IPS-NIHi7 (cell line): ENCODE results near the gene C19orf38.

ENCODE experiments used
- DNase-seq: peaks from one replicate; pipeline ENCODE4 v3.0.0; 2012; ENCODE audit warnings: mixed read lengths; ENCODE audit errors: extremely low spot score

Gene C19orf38, protein sequence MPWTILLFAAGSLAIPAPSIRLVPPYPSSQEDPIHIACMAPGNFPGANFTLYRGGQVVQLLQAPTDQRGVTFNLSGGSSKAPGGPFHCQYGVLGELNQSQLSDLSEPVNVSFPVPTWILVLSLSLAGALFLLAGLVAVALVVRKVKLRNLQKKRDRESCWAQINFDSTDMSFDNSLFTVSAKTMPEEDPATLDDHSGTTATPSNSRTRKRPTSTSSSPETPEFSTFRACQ

DNA sequence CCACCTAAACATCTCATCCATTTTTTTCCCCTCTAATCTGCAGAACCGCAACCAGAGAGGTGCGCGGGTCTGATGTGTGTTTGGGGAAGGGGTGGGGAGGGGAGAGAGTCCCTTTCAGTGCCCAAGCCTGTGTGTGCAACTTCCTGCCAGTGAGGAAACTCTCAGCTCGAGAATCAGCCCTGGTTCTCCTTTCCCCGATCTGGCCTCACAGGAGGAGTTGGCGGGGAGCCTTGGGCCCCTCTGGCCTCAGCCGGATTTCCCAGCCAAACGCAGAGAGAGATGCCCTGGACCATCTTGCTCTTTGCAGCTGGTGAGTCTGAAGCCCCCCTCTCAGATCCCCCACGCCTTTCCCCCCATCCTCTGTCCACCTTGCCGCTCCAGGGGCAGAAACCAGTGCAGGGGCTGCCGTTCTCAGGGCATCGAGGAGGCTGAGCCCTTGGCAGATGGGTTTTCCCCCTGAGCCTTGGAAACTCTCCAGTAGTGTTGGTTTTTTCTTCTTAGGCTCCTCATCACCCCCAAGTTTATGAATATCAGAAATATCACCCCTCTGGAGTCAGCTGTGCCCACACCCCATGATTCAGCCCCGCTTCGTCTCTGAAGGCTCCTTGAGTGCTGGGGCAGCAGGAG, at the start of gene C19orf38:
Gene C19orf38 (plus strand): TSS at position 186 of the 627 bp plus-strand sequence. CDS start 94 bp downstream, at position 280.
- no peak for DNase-seq

DNA sequence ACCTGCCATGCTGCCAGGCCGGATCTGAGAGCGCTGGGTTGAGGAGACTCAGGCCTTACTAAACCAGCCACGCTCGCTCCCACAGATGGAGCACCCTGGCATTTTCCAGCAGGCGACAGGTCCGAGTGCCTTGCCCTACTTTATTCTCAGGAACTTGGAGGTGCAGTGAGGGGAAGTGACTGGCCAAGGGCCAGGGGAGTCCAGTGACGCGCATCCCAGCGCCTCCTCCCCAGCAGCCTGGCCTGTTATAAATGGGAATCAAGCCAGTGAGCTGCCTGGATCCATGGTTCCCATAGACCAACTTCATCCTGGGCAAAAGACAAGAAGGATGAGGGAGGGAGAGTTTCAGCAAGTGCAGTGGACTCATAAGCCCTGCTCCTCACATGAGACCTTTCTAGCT, 47.7 kb upstream of the C19orf38 start:
- no peak for DNase-seq

DNA sequence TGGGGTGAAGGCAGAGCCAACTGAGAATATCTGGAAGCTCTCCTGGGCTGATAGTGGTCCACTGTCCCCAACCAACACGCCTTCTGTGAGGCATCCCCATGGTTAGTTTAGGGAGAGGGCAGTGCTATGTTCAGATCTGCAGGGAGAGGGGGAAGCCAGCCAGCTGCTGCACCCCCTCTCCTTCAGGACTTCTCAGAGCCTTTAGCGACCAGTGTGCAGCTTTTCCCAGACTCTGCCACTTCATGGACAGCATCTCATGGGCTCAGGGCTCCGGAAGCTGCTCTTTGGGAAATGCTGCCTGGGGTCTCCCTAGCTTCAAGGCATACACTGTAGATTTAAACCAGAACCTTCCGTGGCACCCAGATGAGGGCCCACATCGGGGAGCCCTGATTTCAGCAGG, 45.7 kb upstream of the C19orf38 start:
- DNase-seq: no peak

DNA sequence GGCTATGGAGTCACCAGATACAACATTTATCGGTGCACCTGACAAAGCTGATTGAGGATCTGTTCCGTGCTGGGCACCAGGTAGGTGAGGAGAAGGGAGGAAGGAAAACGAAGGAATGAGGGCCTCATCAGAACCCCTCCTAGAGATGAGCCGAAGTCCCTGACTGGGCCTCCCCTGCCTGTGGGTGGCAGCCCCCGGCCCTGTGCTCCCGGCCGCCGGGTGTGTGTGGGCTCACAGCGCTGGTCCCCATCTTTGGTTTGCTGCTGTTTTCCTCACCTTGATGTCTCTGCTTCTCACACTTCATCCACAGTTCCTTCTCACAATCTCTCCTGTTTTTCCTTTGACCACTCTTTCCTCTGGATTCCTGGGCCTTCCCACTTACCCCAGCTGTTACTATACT, 45.0 kb upstream of the C19orf38 start:
- no peak for DNase-seq

DNA sequence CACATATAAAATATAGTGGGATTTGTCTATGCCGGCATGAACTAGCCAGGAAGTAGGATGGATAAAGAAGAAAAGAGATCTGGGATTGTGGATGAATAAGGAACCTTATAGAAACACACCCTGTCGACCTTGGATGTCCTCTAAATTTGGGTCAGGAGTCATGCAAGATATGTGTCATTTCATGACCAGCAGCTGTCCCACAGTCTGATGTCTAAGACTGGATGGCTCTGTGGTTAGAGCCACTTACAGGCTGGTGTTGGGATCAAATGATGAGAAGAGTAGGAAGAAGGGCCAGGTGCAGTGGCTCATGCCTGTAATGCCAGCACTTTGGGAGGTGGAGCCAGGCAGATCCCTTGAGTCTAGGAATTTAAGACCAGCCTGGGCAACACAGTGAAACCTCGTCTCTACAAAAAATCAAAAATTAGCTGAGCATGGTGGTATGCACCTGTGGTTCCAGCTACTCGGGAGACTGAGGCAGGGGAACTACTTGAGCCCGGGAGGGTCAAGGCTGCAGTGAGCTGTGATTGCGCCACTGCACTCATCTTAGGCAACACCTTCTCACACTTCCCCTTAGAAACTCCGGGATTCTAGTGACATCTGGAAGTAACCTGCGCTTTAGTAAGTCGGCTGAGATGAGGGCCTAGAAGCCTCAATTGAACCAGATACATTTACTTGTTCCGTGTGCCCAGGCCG, 43.0 kb upstream of the C19orf38 start:
- no peak for DNase-seq

DNA sequence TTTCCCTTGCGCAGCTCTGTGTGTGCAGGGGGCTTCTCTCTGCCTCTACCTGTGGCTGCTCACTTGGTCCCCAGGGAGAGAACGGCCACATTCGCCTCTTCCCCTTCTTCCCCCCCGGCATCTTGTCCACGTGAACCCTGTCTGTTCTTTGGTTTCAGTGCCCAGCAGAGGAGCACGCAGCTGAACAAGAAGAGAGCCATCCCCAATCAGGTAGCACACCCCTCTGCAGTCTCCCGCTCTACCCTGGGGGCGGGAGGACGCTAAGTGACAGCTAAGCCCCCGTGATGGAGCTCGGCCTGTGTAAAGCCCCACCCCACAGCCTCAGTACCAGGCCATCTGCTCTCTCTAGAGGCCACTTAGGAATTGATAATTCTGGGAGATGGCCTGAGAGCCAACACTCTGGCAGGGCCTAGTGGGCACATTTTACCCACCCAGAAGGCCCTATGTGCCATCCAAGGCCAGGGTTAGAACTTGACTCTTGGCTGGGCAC, 42.4 kb upstream of the C19orf38 start:
- no peak for DNase-seq

DNA sequence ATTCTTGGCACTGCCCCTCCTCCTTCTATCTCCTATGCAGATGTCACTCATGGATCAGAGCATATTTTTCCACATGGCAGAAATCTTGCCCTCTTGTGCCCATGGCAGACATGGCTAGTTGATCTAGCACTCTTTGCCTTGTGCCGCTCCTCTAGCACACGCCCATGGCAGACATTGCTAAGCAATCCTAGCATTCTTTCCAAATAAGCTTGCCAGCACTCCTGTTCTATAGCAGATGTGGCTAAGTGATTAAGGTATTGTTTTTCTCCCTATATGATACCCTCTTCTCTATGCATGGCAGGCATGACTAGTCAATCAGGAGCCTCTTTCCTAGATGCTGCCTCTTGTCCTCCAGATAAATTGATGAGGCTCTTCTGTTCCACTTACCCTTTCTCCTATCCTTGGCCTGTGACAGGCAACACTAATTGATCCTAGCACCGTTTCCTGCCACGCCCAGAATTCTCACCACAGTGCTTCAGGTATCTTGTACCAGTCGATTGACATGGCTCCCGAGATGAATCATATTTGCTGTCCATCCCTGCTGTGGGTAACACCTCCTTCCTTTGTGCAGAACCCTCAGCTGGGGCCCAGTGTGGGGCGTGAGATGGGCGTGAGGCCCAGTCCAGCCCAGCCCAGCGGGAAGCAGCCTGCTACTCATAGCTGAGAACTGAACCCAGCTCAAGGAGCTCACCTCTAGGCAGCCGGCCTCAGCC, 39.1 kb upstream of the C19orf38 start:
- DNase-seq: no peak

DNA sequence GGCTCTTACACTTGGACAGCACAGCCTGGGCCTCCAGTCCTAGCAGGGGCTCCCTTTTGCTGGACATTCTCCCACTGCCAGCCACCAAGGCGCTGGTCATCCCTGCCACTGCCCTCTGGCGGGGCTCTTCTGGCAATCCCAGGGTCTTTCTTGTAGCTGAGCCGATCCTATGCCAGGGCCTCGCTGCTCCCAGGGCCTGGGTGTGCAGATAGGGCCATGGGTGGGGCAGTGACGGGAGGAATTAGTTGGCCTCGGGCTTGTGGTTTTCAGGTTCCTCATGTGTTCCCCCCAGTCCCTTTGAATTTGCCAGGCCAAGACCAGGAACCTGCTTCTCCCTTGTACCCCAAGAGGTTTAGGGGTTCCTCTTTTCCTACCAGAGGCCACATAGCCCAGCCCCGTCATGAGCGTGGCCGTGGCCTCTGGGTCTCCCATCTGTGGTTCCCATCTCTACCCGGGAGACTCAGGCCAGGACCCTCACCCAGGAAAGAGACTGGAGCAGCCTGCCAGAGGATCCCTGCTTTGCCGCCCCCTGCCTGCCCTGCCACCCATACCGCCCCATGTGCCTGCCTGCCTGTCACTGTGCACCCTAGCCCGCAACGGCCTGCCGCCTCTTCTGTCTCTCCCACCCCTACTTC, 38.4 kb upstream of the C19orf38 start:
- DNase-seq: no peak

DNA sequence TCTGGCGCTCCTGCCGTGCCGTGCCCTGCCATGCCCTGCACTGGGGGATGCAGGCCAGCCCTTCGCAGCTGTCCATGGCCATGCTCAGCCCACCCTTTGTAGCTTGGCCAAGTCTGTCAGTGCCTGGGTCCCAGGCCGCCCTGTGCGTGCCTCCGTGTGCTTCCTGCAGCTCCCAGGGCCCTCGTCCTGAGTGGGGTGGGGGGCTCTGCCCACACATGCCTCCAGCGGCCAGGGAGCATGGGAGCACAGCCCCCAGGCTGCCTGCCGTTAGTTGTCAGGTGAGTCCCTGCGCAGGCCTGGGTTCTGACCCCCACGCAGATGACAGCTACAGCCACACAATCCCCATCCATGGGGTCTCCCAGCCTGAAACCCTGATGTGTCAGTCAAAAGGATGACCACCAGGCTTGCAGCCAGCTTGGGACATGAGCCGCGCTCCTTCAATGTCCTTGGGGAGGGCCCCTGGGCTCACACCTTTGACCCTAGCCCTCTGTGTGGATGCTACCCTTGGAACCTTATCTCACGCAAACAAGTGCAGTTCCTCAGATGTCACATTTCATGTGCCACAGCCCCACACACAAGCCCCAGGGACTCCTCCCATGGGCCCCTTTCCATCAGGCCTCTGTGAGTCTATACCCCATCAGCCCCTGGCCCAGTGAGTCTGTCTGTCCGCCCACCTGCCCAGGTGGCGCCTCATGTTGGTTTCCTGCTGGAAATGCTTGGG, 36.7 kb upstream of the C19orf38 start:
- DNase-seq: no peak

DNA sequence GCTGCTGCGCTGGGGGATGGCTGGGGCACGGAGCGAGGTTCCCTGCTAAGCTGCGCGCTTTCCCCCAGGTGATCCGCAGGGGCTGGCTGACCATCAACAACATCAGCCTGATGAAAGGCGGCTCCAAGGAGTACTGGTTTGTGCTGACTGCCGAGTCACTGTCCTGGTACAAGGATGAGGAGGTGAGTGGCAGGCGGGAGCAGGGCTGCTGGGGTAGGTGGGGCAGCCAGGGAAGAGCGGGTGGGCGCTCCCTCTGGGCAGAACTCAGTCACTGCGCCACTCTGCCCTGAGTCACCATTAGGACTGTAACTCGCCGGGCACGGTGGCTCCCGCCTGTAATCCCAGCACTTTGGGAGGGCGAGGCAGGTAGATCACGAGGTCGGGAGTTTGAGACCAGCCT, 36.0 kb upstream of the C19orf38 start:
- no peak for DNase-seq

DNA sequence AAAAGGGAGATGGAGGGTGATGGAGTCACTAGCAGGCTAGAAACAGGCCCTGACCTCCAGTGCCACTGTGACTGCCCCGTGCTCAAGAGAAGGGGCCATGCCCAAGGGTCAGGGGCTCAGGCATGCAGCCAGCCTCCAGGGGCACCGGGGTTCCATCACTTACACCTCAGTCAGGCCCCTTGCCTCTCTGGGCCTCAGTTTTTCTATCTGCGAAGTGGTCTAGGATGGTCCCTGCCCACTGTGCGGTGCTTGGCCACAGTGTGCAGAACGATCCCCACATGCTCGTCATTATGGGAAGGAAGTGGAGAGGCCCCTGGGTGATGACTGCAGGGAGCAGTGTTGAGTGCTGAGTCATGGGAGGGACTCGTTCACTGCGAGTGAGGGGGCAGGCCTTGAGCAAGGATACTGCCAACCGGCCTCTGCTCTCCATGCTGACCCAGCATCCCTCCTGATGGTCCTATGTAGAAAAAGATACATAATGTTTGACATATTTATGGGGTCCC, 35.3 kb upstream of the C19orf38 start:
- DNase-seq: no peak

DNA sequence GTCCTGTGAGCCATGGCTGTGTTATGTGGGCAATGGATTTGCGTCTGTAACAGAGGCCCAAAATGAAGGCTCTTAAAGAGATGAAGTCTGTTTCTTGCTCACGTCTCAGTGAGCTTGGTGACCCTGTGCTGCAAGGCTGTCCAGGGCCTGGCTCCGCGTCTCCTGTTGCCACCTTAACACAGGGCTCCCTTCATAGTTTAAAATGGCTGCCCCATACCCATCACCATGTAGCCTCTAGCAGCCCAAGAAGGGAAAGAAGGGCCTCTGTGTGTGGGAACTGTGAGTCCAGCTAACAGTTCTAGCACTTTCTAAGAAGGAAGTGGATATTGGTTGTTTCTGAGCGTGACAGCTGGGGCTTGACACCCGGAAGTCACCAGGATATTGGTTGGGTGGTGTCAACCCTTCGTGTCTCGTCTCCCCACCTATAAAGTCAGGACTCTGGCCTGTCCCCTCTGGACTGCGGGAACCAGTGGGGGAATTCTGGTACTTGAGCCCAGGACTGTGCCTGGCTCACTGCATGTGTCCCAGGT, 33.1 kb upstream of the C19orf38 start:
- no peak for DNase-seq

DNA sequence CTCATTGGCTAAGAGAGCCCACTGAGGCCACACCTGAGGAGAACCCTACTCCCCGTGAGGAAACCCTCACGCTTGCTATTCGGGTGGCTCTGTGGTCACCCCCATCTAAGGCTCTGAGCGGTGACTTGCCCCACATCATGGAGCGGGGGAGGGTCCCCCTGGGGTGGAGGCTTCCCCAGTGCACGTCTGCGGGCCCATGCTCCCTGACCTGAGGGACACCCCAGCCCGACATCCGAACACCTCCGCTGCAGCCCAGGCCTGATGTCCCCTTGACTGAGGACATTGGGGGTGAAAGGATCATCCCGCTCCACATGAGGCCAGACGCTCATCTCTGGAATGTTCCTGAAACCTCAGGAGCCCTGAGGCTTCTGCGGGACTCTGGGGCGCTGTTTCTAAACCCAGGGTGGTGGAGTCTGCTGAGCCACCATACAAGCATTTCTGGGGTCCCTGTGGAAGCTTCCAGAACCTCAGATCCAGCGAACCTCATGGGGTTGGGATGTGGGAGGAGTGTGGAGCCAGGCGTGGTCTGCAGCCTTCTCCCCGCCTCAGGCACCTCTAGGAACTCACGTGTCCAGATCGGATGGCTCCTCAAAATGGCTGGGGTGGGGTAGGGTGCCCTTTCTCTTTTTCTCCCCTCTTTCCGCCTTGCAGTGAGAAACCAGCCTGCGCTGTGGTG, 32.1 kb upstream of the C19orf38 start:
- no peak for DNase-seq

DNA sequence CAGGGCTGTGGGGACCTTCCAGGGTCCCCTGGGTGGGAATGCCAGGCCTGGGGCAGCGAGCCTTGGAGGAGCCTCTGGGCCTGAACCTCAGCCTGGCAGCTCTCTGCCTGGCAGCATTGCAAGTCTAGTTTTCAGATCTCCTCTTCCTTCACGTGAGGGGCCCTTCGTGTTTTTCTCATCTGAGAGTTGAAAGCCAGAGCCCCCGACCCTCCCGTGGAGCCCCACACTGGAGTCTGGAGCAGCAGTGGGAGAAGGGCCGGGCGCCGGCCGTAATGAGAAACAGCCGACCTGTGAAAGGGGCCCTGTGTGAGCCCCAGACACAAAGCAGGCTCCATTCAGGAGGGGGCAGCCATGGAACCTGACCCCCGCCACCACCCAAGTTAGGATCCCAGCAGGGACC, 31.5 kb upstream of the C19orf38 start:
- DNase-seq: no peak

DNA sequence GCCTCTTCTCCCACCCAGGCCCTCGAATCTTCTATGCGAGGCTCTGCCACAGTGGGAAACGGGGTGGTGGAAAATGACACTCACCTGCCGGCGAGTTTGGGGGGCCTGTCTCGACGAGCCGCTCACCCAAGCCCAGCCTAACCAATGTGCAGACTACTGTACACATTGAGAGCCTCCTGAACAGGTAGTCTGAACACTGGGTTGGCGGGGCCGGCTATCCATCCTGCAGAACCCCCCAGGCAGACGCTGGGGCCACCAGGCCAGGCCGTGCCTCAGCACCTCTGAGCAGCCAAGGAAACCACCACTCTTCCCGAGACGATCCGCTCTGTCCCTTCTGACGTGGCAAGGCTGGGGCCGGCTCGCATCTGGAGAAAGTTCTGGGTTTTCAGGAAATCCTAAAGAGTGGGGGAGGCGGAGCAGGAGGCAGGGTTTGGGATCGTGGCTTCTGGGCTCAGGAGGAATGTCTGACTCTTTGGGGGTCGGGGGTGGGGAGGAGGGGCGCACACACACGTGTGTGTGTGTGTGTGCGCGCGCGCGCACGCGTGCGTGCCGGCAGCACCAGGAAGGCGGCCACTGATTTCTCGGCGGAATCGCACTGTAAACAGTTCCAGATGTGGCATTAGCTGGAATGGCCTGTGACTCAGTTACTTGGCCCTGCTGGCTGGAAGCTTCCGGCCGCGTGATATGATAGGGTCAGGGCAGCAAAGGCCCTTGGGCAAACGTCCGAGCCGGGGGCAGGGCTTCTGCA, 30.8 kb upstream of the C19orf38 start:
- no peak for DNase-seq

DNA sequence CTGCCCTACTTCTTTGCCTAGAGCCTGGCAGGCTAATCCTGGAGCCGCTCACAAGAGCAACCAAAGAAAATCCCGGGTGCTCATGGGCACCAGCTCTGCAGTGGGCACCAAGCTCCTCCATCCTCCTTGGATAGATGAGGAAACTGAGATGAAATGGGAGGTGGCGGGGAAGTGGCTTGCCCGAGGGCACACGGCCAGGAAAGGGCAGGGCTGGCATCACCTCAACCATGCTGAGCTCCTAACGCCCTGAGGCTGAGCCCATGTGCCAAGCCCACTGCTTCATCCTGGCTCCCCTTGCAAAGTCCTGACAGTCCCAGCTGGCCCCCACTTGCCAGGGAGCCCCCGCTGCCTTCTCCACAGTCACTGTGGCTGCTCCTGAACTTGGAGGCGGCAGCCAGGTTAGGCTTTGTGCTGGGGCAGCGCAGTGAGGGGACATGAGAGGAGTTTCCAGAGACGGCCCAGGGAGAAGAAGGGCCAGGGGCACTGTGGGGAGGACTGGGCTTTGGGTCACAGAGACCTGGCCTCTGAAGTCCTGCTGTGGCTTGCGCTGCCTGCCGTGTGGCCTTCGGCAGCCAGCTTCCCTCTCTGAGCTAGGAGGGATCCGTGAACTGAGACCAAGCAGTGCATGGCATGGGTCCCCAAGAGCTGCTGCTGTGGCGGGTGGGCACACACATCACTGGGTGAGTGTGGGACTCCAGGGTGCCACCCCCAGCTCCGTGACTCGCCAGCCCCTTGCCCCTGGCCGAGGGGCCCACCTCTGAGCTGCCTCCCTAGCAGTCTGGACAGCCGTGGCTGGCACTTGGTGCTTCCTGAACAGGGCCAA, 29.7 kb upstream of the C19orf38 start:
- DNase-seq: no peak

DNA sequence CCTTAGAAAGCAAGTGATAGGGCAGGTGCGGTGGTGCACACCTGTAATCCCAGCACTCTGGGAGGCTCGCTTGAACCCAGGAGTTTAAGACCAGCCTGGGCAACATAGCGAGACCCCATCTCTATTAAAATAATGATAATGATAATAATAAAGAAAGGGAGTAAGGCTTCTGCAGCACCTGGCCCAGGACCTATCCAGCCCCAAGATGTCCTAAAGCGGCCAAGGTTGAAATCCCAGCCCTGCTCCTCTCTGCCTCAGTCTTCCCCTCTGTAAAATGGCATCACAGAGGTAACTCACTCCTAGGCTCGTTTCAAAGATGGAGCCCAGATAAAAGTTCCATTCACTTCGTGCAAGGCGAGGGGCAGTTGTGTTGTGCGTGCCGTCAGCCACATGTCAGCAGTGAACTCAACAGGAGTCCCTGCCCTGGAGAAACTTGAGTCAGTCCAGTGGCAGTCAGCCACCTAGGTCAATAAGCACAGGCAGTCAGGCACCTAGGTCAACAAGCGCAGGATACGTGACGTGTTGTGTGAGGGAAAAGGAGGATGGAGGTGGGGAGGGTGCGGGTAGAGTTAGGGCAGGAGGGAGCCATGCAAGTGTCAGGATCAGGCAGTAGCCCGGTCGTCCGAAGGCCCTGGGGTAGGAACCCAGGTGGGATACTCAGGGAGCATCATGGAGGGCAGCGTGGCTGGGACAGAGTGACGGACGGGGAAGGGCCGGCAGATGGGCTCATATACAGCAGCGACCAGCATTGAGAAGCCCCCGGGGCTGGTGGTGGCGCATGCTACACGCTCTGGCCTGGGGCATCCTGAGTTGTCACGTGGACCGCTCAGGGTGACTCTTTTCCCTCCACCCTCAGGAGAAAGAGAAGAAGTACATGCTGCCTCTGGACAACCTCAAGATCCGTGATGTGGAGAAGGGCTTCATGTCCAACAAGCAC, 28.8 kb upstream of the C19orf38 start:
- no peak for DNase-seq
